ENCODE measurements around the gene DUSP22. TPM values are rescaled to one million over a fixed set of nuclear protein-coding genes. Genes with fewer than 3 reads are reported as not detected.

DUSP22 gene
- total and polyA plus RNA-seq, 9 of the 15 experiments (the other 6 are each of a cell fraction or from before 2014, with no cell fraction given): 9.3 to 19.4 (median 11.8) TPM

Other genes with a start within 250 kb of the DUSP22 start
- gene IRF4, start 99.3 kb downstream of the DUSP22 start, total RNA-seq (2014; rRNA removed): 0.09 TPM in 1 of 2 replicates, not detected in the other
- gene IRF4, start 99.3 kb downstream of the DUSP22 start, total RNA-seq (2014; rRNA removed; fragmentation: Illumina TruSeq; extraction: Trizol): not detected in 2 replicates
- not detected in 2 replicates for gene IRF4, start 99.3 kb downstream of the DUSP22 start, total RNA-seq (2015; rRNA removed; fragmentation: Illumina TruSeq; extraction: Trizol)
- 0.33 and 1.3 TPM in 2 replicates for gene IRF4, start 99.3 kb downstream of the DUSP22 start, total RNA-seq (2021)
- gene IRF4, start 99.3 kb downstream of the DUSP22 start, polyA plus RNA-seq (2011; rRNA removed): 0.03 TPM in 1 of 2 replicates, not detected in the other
- 0.46 TPM in 1 of 2 replicates, not detected in the other for gene IRF4, start 99.3 kb downstream of the DUSP22 start, polyA plus RNA-seq (2014; fragmentation: Illumina TruSeq; extraction: Trizol)
- not detected for gene IRF4, start 99.3 kb downstream of the DUSP22 start, polyA plus RNA-seq (2014; fragmentation: Nextera tagmentation; extraction: Ambion mirVana)
- 0.05 TPM in 1 of 2 replicates, not detected in the other for gene IRF4, start 99.3 kb downstream of the DUSP22 start, polyA plus RNA-seq (2014; rRNA removed)